ENCODE results near the gene STX16.

Gene STX16

GRCh38 chr20:58636983-58637421 is 14.1 kb upstream of the STX16 start:
- peak; percentile 30; the same call in 2 of the 3 replicates for ATAC-seq

GRCh38 chr20:58637466-58638213 is 13.4 kb upstream of the STX16 start:
- ATAC-seq = no peak
- no peak for TF ChIP-seq PPARA (CRISPR knock-in tag; IDR thresholded peaks at IDR 0.05; ENCODE audit: borderline replicate concordance)
- no peak for TF ChIP-seq GLIS3 (CRISPR knock-in tag; IDR thresholded peaks at IDR 0.05)
- no peak for TF ChIP-seq PATZ1 (CRISPR knock-in tag; IDR thresholded peaks at IDR 0.05; ENCODE audit: borderline replicate concordance)
- TF ChIP-seq POU6F1 (CRISPR knock-in tag; IDR thresholded peaks at IDR 0.05; ENCODE audit: borderline replicate concordance, low read depth) = no peak
- TF ChIP-seq CSRNP3 (CRISPR knock-in tag; IDR thresholded peaks at IDR 0.05) = no peak
- TF ChIP-seq TCF4 (CRISPR knock-in tag; IDR thresholded peaks at IDR 0.05; ENCODE audit: borderline replicate concordance) = no peak
- TF ChIP-seq OSR1 (CRISPR knock-in tag; IDR thresholded peaks at IDR 0.05) = no peak

More at GRCh38 chr20:58636983-58637421, 14.1 kb upstream of the STX16 start:
- TF ChIP-seq ESRRG (CRISPR knock-in tag; IDR thresholded peaks at IDR 0.05) (no peak), TSHZ2 (CRISPR knock-in tag; IDR thresholded peaks at IDR 0.05) (no peak), PATZ1 (CRISPR knock-in tag; IDR thresholded peaks at IDR 0.05; ENCODE audit: borderline replicate concordance) (no peak), RARB (CRISPR knock-in tag; IDR thresholded peaks at IDR 0.05) (no peak), ZFP3 (CRISPR knock-in tag; IDR thresholded peaks at IDR 0.05) (no peak), BACH2 (CRISPR knock-in tag; IDR thresholded peaks at IDR 0.05; ENCODE audit: borderline replicate concordance) (no peak), TOX (CRISPR knock-in tag; IDR thresholded peaks at IDR 0.05; ENCODE audit: borderline replicate concordance) (no peak), ZNF8 (CRISPR knock-in tag; IDR thresholded peaks at IDR 0.05) (no peak), CSDC2 (CRISPR knock-in tag; IDR thresholded peaks at IDR 0.05) (no peak), CSRNP3 (CRISPR knock-in tag; IDR thresholded peaks at IDR 0.05) (no peak), ZNF565 (CRISPR knock-in tag; conservative IDR thresholded peaks at IDR 0.05; ENCODE audit: low read depth) (no peak), POU6F1 (CRISPR knock-in tag; IDR thresholded peaks at IDR 0.05; ENCODE audit: borderline replicate concordance, low read depth) (no peak), ZFP30 (CRISPR knock-in tag; IDR thresholded peaks at IDR 0.05) (no peak), GLIS3 (CRISPR knock-in tag; IDR thresholded peaks at IDR 0.05) (no peak), ZNF70 (CRISPR knock-in tag; IDR thresholded peaks at IDR 0.05) (no peak), OSR1 (CRISPR knock-in tag; IDR thresholded peaks at IDR 0.05) (no peak), ISL1 (CRISPR knock-in tag; IDR thresholded peaks at IDR 0.05) (no peak), TCF4 (CRISPR knock-in tag; IDR thresholded peaks at IDR 0.05; ENCODE audit: borderline replicate concordance) (no peak), PPARA (CRISPR knock-in tag; IDR thresholded peaks at IDR 0.05; ENCODE audit: borderline replicate concordance) (no peak), ZC3H10 (CRISPR knock-in tag; IDR thresholded peaks at IDR 0.05) (no peak)

Data from SK-N-SH treated with all-trans-retinoic acid at 6 μM for 48 hours (cell line).